ENCODE measurements around the gene HBS1L. TPM values are rescaled to one million over a fixed set of nuclear protein-coding genes. Genes with fewer than 3 reads are reported as not detected.

Gene HBS1L
- total and polyA plus RNA-seq, 10 of the 15 experiments (the other 5 are each of a cell fraction or from before 2014, with no cell fraction given): 58.7 to 142 (median 78.8) TPM

DNA sequence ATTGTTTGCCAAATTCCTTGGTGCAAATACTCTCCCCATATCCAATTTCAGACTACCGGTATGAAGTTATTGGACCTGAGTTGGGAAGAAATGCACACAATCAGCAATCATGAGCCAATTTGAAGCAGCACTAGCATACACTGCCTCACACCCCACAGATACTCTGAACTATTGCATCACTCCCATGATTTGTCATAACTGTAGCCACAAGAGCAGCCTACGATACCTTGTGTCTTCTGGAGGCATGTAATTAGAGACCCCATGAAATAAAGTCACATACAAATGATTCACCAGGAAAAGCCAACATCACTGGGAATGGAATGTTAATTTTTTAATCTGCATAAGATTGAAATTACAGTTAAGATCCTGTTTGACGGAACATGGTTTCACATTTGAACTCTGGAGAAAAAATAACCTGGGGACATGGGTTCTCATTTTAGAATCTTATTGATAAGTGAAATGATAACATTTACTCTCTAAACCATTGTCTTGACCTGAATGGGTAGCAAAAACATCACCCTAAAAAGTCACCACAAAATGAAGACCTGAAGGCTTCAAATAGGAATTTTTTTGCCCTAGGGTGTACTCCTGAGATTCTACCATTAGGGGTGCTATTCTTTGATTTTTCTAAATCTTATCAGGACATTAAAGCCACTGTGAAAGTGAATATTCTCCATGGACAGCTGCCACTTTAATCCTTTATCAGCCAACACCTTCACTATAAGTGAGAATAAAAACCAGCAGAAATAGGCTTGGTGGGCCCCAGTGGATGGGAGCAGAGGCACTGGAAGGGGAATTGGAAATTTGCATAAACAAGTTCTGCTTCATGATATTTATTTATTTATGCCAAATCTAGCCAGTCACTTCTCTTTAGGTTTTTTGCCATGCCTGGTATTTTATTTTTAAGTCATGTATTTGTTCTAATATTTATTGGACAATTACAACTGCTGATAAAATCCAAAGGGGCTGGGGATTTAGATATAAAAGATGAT, 34.5 kb upstream of the HBS1L start (continued):
- TF ChIP-seq TAF1 (IDR thresholded peaks at IDR 0.05; ENCODE audit: borderline replicate concordance, low read depth, low read length) (no peak), MEF2A (IDR thresholded peaks at IDR 0.05; ENCODE audit: insufficient read depth, low read depth, low read length) (peak; percentile 62; the same call in 1 of the 2 replicates), ZBED1 (IDR thresholded peaks at IDR 0.05; ENCODE audit: borderline replicate concordance) (peak; percentile 67; the same call in 1 of the 2 replicates), RFX5 (IDR thresholded peaks at IDR 0.05; ENCODE audit: low read depth, low read length) (no peak), NFYA (IDR thresholded peaks at IDR 0.05; ENCODE audit: borderline replicate concordance, low read depth, low read length) (no peak), RB1 (IDR thresholded peaks at IDR 0.05; ENCODE audit: borderline replicate concordance) (no peak), CHD2 (IDR thresholded peaks at IDR 0.05; ENCODE audit: borderline replicate concordance, low read depth, low read length) (0 out of 2 replicates have a peak, but pooled peaks have one; percentile 17), ZSCAN29 (IDR thresholded peaks at IDR 0.05) (no peak), MYB (IDR thresholded peaks at IDR 0.05; ENCODE audit: borderline replicate concordance, low read depth, low read length) (no peak), ATF7 (IDR thresholded peaks at IDR 0.05; ENCODE audit: low read depth) (peak; percentile 95), BHLHE40 (IDR thresholded peaks at IDR 0.05; ENCODE audit: borderline replicate concordance in 1 of 2, low read depth in 2 of 2, low read length in 1 of 2) (no peak; a peak in 1 of 4 replicates), EP300 (IDR thresholded peaks at IDR 0.05; ENCODE audit: borderline replicate concordance in 1 of 2, control insufficient read depth in 1 of 2, low read depth in 2 of 2, low read length in 2 of 2) (peak; percentile 73 to 93), SUPT20H (IDR thresholded peaks at IDR 0.05; ENCODE audit: borderline replicate concordance, control insufficient read depth, low read depth, low read length) (no peak), CHD1 (IDR thresholded peaks at IDR 0.05; ENCODE audit: low read depth, low read length) (no peak), RCOR1 (conservative IDR thresholded peaks at IDR 0.05; ENCODE audit: low read depth, low read length) (no peak), TARDBP (IDR thresholded peaks at IDR 0.05; ENCODE audit: borderline replicate concordance) (no peak)
- TF ChIP-seq, protein P1, sequence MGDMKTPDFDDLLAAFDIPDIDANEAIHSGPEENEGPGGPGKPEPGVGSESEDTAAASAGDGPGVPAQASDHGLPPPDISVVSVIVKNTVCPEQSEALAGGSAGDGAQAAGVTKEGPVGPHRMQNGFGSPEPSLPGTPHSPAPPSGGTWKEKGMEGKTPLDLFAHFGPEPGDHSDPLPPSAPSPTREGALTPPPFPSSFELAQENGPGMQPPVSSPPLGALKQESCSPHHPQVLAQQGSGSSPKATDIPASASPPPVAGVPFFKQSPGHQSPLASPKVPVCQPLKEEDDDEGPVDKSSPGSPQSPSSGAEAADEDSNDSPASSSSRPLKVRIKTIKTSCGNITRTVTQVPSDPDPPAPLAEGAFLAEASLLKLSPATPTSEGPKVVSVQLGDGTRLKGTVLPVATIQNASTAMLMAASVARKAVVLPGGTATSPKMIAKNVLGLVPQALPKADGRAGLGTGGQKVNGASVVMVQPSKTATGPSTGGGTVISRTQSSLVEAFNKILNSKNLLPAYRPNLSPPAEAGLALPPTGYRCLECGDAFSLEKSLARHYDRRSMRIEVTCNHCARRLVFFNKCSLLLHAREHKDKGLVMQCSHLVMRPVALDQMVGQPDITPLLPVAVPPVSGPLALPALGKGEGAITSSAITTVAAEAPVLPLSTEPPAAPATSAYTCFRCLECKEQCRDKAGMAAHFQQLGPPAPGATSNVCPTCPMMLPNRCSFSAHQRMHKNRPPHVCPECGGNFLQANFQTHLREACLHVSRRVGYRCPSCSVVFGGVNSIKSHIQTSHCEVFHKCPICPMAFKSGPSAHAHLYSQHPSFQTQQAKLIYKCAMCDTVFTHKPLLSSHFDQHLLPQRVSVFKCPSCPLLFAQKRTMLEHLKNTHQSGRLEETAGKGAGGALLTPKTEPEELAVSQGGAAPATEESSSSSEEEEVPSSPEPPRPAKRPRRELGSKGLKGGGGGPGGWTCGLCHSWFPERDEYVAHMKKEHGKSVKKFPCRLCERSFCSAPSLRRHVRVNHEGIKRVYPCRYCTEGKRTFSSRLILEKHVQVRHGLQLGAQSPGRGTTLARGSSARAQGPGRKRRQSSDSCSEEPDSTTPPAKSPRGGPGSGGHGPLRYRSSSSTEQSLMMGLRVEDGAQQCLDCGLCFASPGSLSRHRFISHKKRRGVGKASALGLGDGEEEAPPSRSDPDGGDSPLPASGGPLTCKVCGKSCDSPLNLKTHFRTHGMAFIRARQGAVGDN (IDR thresholded peaks at IDR 0.05): peak; percentile 63
- TF ChIP-seq, protein P2, sequence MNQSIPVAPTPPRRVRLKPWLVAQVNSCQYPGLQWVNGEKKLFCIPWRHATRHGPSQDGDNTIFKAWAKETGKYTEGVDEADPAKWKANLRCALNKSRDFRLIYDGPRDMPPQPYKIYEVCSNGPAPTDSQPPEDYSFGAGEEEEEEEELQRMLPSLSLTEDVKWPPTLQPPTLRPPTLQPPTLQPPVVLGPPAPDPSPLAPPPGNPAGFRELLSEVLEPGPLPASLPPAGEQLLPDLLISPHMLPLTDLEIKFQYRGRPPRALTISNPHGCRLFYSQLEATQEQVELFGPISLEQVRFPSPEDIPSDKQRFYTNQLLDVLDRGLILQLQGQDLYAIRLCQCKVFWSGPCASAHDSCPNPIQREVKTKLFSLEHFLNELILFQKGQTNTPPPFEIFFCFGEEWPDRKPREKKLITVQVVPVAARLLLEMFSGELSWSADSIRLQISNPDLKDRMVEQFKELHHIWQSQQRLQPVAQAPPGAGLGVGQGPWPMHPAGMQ (IDR thresholded peaks at IDR 0.05; ENCODE audit: borderline replicate concordance): no peak
- TF ChIP-seq, protein P3, sequence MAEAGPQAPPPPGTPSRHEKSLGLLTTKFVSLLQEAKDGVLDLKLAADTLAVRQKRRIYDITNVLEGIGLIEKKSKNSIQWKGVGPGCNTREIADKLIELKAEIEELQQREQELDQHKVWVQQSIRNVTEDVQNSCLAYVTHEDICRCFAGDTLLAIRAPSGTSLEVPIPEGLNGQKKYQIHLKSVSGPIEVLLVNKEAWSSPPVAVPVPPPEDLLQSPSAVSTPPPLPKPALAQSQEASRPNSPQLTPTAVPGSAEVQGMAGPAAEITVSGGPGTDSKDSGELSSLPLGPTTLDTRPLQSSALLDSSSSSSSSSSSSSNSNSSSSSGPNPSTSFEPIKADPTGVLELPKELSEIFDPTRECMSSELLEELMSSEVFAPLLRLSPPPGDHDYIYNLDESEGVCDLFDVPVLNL (IDR thresholded peaks at IDR 0.05; ENCODE audit: low read depth, low read length): no peak
- TF ChIP-seq, protein P4, sequence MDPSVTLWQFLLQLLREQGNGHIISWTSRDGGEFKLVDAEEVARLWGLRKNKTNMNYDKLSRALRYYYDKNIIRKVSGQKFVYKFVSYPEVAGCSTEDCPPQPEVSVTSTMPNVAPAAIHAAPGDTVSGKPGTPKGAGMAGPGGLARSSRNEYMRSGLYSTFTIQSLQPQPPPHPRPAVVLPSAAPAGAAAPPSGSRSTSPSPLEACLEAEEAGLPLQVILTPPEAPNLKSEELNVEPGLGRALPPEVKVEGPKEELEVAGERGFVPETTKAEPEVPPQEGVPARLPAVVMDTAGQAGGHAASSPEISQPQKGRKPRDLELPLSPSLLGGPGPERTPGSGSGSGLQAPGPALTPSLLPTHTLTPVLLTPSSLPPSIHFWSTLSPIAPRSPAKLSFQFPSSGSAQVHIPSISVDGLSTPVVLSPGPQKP (IDR thresholded peaks at IDR 0.05; ENCODE audit: low read depth, low read length): no peak

Data from GM12878 (cell line).